ENCODE results near the gene EDDM13. TPM values are rescaled to one million over a fixed set of nuclear protein-coding genes. Genes with fewer than 3 reads are reported as not detected.

The EDDM13 gene, protein sequence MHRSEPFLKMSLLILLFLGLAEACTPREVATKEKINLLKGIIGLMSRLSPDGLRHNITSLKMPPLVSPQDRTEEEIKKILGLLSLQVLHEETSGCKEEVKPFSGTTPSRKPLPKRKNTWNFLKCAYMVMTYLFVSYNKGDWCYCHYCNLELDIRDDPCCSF
- not detected for total RNA-seq

GRCh38 chr19:56272161-56272798, at the start of gene EDDM13:
EDDM13 (plus strand) TSS chr19:56272748; CDS start chr19:56272835, 87 bp downstream.

GRCh38 chr19:56314381-56315076, 42.0 kb downstream of the EDDM13 start, which contains the start of gene ZSCAN5A:
ZSCAN5A (minus strand) TSS chr19:56314839; CDS start chr19:56225046, 89,793 bp downstream.

Small RNA genes within 50 kb of the gene (small RNA-seq; reads per million reads assigned to genes)
- 0 reads per million in 2 donors for gene RF00019

Other genes starting within 250 kb of the EDDM13 start
- 10 to 100 TPM; 23.4 to 30.0 TPM for gene ZNF787, start 151.5 kb upstream of the EDDM13 start, total RNA-seq
- gene ZNF444, start 131.5 kb upstream of the EDDM13 start, total RNA-seq, result 10 to 100 TPM; 13.1 to 17.6 TPM
- not detected for gene GALP, start 96.7 kb upstream of the EDDM13 start, total RNA-seq
- not detected for gene ZSCAN5B, start 75.0 kb upstream of the EDDM13 start, total RNA-seq
- not detected for gene ZSCAN5C, start 70.5 kb upstream of the EDDM13 start, total RNA-seq
- gene ZSCAN5A, start 42.1 kb downstream of the EDDM13 start, total RNA-seq, result 1 to 10 TPM; 5.0 to 7.2 TPM
- gene ZNF582, start 120.8 kb downstream of the EDDM13 start, total RNA-seq, result 1 to 10 TPM; 2.0 to 4.5 TPM
- 1 to 10 TPM; 3.7 to 4.8 TPM for gene ZNF583, start 131.6 kb downstream of the EDDM13 start, total RNA-seq
- 1 to 10 TPM; 3.3 to 5.5 TPM for gene ZNF667, start 204.6 kb downstream of the EDDM13 start, total RNA-seq
- 1 to 10 TPM; 1.7 to 3.1 TPM for gene ZNF471, start 235.1 kb downstream of the EDDM13 start, total RNA-seq